Hepatocyte (in vitro differentiated cells): ENCODE data around the gene POLG2. TPM values are rescaled to one million over a fixed set of nuclear protein-coding genes. Genes with fewer than 3 reads are reported as not detected.

Source experiments
- DNase-seq: peaks from one replicate; pipeline ENCODE4 v3.0.0-alpha.2; 2016; ENCODE audit warnings: low spot score
- H2AFZ ChIP-seq: fragments of 200-600 bp; sonication (generic); 2 replicates; pipeline ENCODE4 v1.6.0; 2016; ENCODE audit warnings: antibody characterized with exemption, mild to moderate bottlenecking
- H3K27ac ChIP-seq: fragments of 200-600 bp; sonication (generic); 2 replicates; pipeline ENCODE4 v1.5.1; 2016; ENCODE audit warnings: mild to moderate bottlenecking
- H3K27me3 ChIP-seq: fragments of 200-600 bp; sonication (generic); 2 replicates; pipeline ENCODE4 v1.6.1; 2016
- H3K36me3 ChIP-seq: fragments of 200-600 bp; sonication (generic); replicated peaks from 2 replicates; pipeline ENCODE4 v1.5.1; 2016; ENCODE audit warnings: low read depth; ENCODE audit not compliant: insufficient read depth
- H3K4me1 ChIP-seq: fragments of 200-600 bp; sonication (generic); 2 replicates; pipeline ENCODE4 v1.5.1; 2016; ENCODE audit warnings: mild to moderate bottlenecking, moderate library complexity; ENCODE audit not compliant: insufficient read depth
- H3K4me2 ChIP-seq: fragments of 200-600 bp; sonication (generic); 2 replicates; pipeline ENCODE4 v1.6.0; 2016
- H3K4me3 ChIP-seq: fragments of 200-600 bp; sonication (generic); 2 replicates; pipeline ENCODE4 v1.5.1; 2016; ENCODE audit warnings: mild to moderate bottlenecking
- H3K79me2 ChIP-seq: fragments of 200-600 bp; sonication (generic); 2 replicates; pipeline ENCODE4 v1.6.0; 2017; ENCODE audit warnings: mild to moderate bottlenecking
- H3K9me2 ChIP-seq: fragments of 200-600 bp; sonication (generic); replicated peaks from 2 replicates; pipeline ENCODE4 v1.6.0; 2017; ENCODE audit warnings: mild to moderate bottlenecking; ENCODE audit not compliant: insufficient read depth
- H3K9me3 ChIP-seq: fragments of 200-600 bp; sonication (generic); 2 replicates; pipeline ENCODE4 v1.5.1; 2016; ENCODE audit warnings: low read depth, mild to moderate bottlenecking
- H4K20me1 ChIP-seq: fragments of 200-600 bp; sonication (generic); 2 replicates; pipeline ENCODE4 v1.6.0; 2016; ENCODE audit warnings: mild to moderate bottlenecking; ENCODE audit not compliant: insufficient read depth, poor library complexity, severe bottlenecking
- EZH2 ChIP-seq: fragments of 200-600 bp; sonication (generic); IDR thresholded peaks from 2 replicates; pipeline ENCODE4 v1.6.1; 2016; ENCODE audit warnings: antibody characterized with exemption, mild to moderate bottlenecking, borderline replicate concordance
- EZH2phosphoT487 ChIP-seq: fragments of 200-600 bp; sonication (generic); IDR thresholded peaks from one replicate; pipeline ENCODE4 v1.6.1; 2018; ENCODE audit warnings: antibody characterized with exemption, mild to moderate bottlenecking, low read depth, moderate library complexity; ENCODE audit not compliant: unreplicated experiment, severe bottlenecking
- WGBS: methylation state at CpG from one replicate; pipeline ENCODE4 v1.1.6; 2016; ENCODE audit warnings: low lambda C conversion rate; ENCODE audit errors: missing lambda C conversion rate; 5-methylcytosine and 5-hydroxymethylcytosine counted together
- polyA plus RNA-seq: library from polyadenylated mRNA; unstranded; fragments of >200 nt; fragmentation: Nextera tagmentation; extraction: Ambion mirVana; gene quantifications from 2 replicates; pipeline ENCODE4 v1.2.1, GENCODE V29; 2016
- total RNA-seq: library from RNA; depleted of rRNA; stranded (reverse); fragments of >200 nt; gene quantifications from 2 replicates; pipeline ENCODE4 v1.2.3, GENCODE V29; 2014
- TF ChIP-seq, protein P1 (sequence below): fragments of 200-600 bp; sonication (generic); IDR thresholded peaks from 2 replicates; pipeline ENCODE4 v1.5.1; 2016; ENCODE audit warnings: antibody characterized with exemption, mild to moderate bottlenecking; ENCODE audit not compliant: poor library complexity

Gene POLG2
- total and polyA plus RNA-seq, 2 experiments from 2014 or later = 8.1 to 9.7 TPM

DNA sequence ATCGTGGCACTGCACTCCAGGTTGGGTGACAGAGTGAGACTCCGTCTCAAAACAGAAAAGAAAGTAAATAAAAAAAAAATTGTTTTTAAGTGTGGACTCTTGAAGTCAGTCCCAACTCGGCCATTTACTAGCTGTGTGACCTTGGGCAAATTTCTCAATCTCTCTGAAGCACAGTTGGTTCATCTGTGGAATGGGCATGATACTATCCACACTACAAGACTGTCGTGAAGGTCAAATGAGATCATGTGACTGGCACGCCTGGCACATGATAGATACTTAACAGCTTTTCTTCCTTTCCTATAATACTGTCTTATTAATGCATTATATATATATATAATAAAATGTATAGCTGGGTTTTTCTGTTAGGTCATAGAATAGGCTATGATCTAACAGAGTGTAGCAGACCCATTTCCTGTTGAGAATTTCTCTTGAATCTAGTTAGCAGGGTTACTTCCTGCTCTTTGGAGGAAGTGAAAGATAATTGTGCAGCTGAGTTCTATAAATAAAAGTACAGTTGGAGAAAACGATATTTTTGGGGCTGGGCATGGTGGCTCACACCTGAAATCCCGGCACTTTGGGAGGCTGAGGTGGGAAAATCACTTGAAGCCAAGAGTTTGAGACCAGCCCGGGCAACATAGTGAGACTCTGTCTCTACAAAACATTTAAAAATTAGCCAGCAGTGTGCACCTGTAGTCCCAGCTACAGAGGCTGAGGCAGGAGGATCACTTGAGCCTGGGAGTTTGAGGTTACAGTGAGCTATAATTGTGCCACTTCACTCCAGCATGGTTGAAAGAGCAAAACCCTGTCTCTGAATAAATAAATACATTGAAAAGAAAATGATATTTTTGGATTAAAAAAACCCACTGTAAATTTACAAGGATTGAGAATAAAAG is 40.6 kb downstream of the POLG2 start:
- no peaks in the 10 kb centered on the region for H3K9me2 ChIP-seq
- H2AFZ ChIP-seq = no peak overlapping the region
- H3K4me3 ChIP-seq = no peak overlapping the region
- no peaks in the 10 kb centered on the region for H3K27me3 ChIP-seq
- H3K9me3 ChIP-seq = no peaks in the 10 kb centered on the region
- WGBS = 88% methylated on average over 8 of the region's 8 CpGs
- H3K36me3 ChIP-seq = no peaks in the 10 kb centered on the region
- TF ChIP-seq, protein P1, sequence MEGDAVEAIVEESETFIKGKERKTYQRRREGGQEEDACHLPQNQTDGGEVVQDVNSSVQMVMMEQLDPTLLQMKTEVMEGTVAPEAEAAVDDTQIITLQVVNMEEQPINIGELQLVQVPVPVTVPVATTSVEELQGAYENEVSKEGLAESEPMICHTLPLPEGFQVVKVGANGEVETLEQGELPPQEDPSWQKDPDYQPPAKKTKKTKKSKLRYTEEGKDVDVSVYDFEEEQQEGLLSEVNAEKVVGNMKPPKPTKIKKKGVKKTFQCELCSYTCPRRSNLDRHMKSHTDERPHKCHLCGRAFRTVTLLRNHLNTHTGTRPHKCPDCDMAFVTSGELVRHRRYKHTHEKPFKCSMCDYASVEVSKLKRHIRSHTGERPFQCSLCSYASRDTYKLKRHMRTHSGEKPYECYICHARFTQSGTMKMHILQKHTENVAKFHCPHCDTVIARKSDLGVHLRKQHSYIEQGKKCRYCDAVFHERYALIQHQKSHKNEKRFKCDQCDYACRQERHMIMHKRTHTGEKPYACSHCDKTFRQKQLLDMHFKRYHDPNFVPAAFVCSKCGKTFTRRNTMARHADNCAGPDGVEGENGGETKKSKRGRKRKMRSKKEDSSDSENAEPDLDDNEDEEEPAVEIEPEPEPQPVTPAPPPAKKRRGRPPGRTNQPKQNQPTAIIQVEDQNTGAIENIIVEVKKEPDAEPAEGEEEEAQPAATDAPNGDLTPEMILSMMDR = no peak
- no peak for TF ChIP-seq EZH2
- TF ChIP-seq EZH2phosphoT487 = no peak
- no peaks in the 10 kb centered on the region for H3K79me2 ChIP-seq
- H3K4me1 ChIP-seq = no peaks in the 10 kb centered on the region
- no peak for DNase-seq
- H3K27ac ChIP-seq = no peak overlapping the region
- H4K20me1 ChIP-seq = no peaks in the 10 kb centered on the region
- no peak overlapping the region for H3K4me2 ChIP-seq

DNA sequence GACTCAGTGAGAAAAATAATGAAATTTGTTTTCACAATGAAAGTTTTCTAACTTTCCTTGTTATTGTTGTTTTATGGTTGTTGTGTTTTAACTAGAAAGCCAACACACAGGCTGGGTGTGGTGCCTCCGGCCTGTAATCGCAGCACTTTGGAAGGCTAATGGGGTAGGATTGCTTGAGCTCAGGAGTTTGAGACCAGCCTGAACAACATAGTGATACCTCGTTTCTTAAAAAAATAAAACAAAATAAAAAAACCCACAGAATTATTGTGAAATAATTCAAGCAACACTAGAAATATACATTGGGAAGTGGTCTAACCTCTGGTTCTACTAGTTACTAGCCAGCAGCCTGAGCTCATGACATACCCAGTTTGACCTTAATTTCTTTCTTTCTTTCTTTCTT is 47.3 kb downstream of the POLG2 start:
- H3K27me3 ChIP-seq = no peaks in the 10 kb centered on the region
- H3K27ac ChIP-seq = no peak overlapping the region
- no peaks in the 10 kb centered on the region for H3K36me3 ChIP-seq
- H2AFZ ChIP-seq = no peak overlapping the region
- H3K9me2 ChIP-seq = no peaks in the 10 kb centered on the region
- 90% methylated on average over 3 of the region's 3 CpGs for WGBS
- H3K4me2 ChIP-seq = no peak overlapping the region
- H3K9me3 ChIP-seq = no peaks in the 10 kb centered on the region
- no peaks in the 10 kb centered on the region for H4K20me1 ChIP-seq
- no peak for DNase-seq
- no peaks in the 10 kb centered on the region for H3K79me2 ChIP-seq
- H3K4me1 ChIP-seq = no peaks in the 10 kb centered on the region
- TF ChIP-seq, protein P1 = no peak
- TF ChIP-seq EZH2 (no peak), EZH2phosphoT487 (no peak)
- H3K4me3 ChIP-seq = no peak overlapping the region

DNA sequence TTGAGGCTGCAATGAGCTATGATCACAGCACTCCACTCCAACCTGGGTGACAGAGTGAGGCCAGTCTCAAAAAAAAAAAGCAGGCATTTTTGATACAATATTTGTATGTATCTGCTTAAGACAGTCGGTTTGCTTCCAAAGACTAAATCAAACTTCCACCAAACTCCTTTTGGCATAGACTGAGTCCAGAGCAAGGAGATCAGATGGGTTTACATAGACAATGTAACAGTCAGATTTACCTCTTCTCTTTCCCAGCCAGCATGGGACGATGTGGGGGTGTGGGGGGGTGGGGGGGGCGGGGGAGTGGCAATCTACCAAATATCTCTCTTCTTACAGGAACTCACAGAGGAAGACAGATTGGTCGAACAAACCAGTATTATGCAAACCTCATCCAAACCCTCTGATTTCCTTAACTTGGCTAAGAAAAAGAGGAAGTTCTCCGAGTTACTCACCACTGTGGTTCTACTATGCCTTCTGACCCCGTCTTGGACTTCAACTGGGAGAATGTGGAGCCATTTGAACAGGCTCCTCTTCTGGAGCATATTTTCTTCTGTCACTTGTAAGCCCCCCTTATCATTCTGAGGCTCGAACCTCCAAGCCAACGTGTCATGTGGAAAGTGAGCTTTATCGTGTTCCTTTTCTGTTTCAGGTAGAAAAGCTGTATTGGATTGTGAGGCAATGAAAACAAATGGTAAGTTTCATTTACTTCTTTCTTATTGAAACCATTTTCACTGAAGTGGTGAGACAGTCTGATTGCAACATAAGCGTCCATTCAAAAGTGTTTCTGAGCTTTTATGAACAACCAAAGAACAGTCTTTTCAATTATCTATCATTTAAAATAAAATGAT is 48.0 kb downstream of the POLG2 start, which contains the start of gene MILR1:
MILR1 (plus strand) TSS at position 451 of the 848 bp plus-strand sequence; CDS start at position 505, 54 bp downstream.
- Histone ChIP-seq H3K9me3 (no peaks in the 10 kb centered on the region), H3K79me2 (no peaks in the 10 kb centered on the region), H2AFZ (no peak within 1 kb of the TSS), H4K20me1 (no peaks in the 10 kb centered on the region), H3K4me2 (no peak within 1 kb of the TSS), H3K9me2 (no peaks in the 10 kb centered on the region), H3K27me3 (no peaks in the 10 kb centered on the region), H3K4me3 (no peak within 1 kb of the TSS), H3K4me1 (no peaks in the 10 kb centered on the region), H3K36me3 (no peaks in the 10 kb centered on the region), H3K27ac (peak within 1 kb of the TSS; percentile 23)
- TF ChIP-seq, protein P1 = no peak
- TF ChIP-seq EZH2 (no peak), EZH2phosphoT487 (no peak)
- WGBS = 65% methylated on average over 10 of the region's 10 CpGs
- DNase-seq = no peak
